A673 (cell line): Measurements from ENCODE around the gene GABARAPL2. TPM values are rescaled to one million over a fixed set of nuclear protein-coding genes. Genes with fewer than 3 reads are reported as not detected.

Experiments used
- BruUV-seq: library from RNA; stranded (reverse); fragments of 400-500 nt; replicated peaks from 2 replicates; lab custom pipeline; 2021; lab: Mats Ljungman, UMichigan
- CTCF ChIA-PET: fragments of 300-600 bp; sonication (Branson Sonifier 250); formaldehyde crosslinking; loops from one replicate; lab custom pipeline; 2022; ENCODE audit warnings: antibody characterized with exemption; lab: Charles Lee
- POLR2A ChIA-PET: fragments of 300-600 bp; sonication (Branson Sonifier 250); formaldehyde crosslinking; loops from one replicate; lab custom pipeline; 2022; ENCODE audit warnings: antibody characterized with exemption; ENCODE audit not compliant: low non-redundant PET; lab: Charles Lee
- DNase-seq: peaks from one replicate; pipeline ENCODE4 v3.0.0-alpha.2; 2015; ENCODE audit warnings: low spot score
- H3K27ac ChIP-seq: fragments of 200-600 bp; sonication (generic); 2 replicates; pipeline ENCODE4 v1.5.1; 2016; ENCODE audit warnings: mixed run types, low read depth, mild to moderate bottlenecking, mixed read lengths, antibody characterized with exemption, low read length; ENCODE audit not compliant: poor library complexity, severe bottlenecking
- H3K27me3 ChIP-seq: fragments of 200-600 bp; sonication (generic); replicated peaks from 2 replicates; pipeline ENCODE4 v1.6.1; 2017; ENCODE audit warnings: mixed run types, low read depth, mild to moderate bottlenecking, mixed read lengths, antibody characterized with exemption, low read length; ENCODE audit not compliant: insufficient read depth, poor library complexity
- H3K36me3 ChIP-seq: fragments of 200-600 bp; sonication (generic); 2 replicates; pipeline ENCODE4 v1.6.1; 2016; ENCODE audit warnings: mixed run types, mild to moderate bottlenecking, mixed read lengths, antibody characterized with exemption, low read length; ENCODE audit not compliant: insufficient read depth, poor library complexity, severe bottlenecking
- H3K4me1 ChIP-seq: fragments of 200-600 bp; sonication (generic); 2 replicates; pipeline ENCODE4 v1.6.1; 2017; ENCODE audit warnings: mixed run types, mild to moderate bottlenecking, mixed read lengths, antibody characterized with exemption, low read length; ENCODE audit not compliant: insufficient read depth, poor library complexity, severe bottlenecking
- H3K4me3 ChIP-seq: fragments of 200-600 bp; sonication (generic); 2 replicates; pipeline ENCODE4 v1.5.1; 2016; ENCODE audit warnings: low read depth, mixed run types, mild to moderate bottlenecking, mixed read lengths, low read length; ENCODE audit not compliant: poor library complexity, severe bottlenecking
- H3K9me3 ChIP-seq: fragments of 200-600 bp; sonication (generic); 2 replicates; pipeline ENCODE4 v1.6.1; 2016; ENCODE audit warnings: mixed run types, low read depth, mild to moderate bottlenecking, mixed read lengths, antibody characterized with exemption, low read length; ENCODE audit not compliant: poor library complexity, severe bottlenecking
- EZH2 ChIP-seq: fragments of 200-600 bp; sonication (generic); IDR thresholded peaks from 2 replicates; pipeline ENCODE4 v1.6.1; 2017; ENCODE audit warnings: borderline replicate concordance, low read depth, mild to moderate bottlenecking, mixed read lengths, antibody characterized with exemption, low read length; ENCODE audit not compliant: poor library complexity, severe bottlenecking
- intact Hi-C: fragments of 100-400 bp; cut with micrococcal nuclease; formaldehyde crosslinking; loops from one replicate; pipeline ENCODE4 v1.10.0; 2022; ENCODE audit not compliant: unreplicated experiment
- total RNA-seq: library from RNA; stranded (reverse); gene quantifications from 2 replicates; pipeline ENCODE4 v1.2.3, GENCODE V29; 2021
- TF ChIP-seq, protein P1 (sequence below): fragments of 300-800, 200-600 bp; sonication (generic); conservative IDR thresholded peaks from 2 replicates; pipeline ENCODE4 v1.5.1; 2017; ENCODE audit warnings: low read depth, mild to moderate bottlenecking, antibody characterized with exemption, low read length, moderate library complexity, mixed read lengths

The GABARAPL2 gene
- total RNA-seq, 1 experiment from 2014 or later = 95.4 TPM

DNA sequence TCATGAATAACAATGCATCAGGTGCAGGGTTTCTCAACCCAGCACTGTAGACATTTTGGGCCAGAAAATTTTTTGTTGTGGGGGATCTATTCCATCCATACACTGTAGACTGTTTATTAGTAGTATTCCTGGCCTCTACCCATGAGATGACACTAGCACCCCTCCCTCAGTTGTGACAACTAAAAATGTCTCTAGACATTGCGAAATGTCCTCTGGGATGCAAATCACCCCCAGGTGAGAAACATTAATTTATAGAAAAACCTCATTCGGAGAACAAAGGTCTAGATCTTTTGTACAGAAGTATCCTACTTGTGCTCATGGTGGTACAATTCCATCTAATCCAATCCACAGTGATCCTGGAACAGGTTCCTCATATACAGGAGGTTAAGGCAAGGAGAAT lies 52.6 kb downstream of the GABARAPL2 start:
- no peak for DNase-seq
- no peaks in the 10 kb centered on the region for H3K27me3 ChIP-seq
- H3K9me3 ChIP-seq = no peaks in the 10 kb centered on the region
- H3K4me3 ChIP-seq = no peak overlapping the region
- POLR2A ChIA-PET = no interaction called here
- H3K36me3 ChIP-seq = peaks cover 29% of the 10 kb centered on the region
- BruUV-seq = no TSS peak
- no peak overlapping the region for H3K27ac ChIP-seq
- CTCF ChIA-PET = interaction anchor here (0.5 kb wide), 1 partner anchor 26 kb away, joined by 3 read pairs; no protein-coding TSS in a partner anchor
- intact Hi-C loops = no loop called here
- TF ChIP-seq, protein P1, sequence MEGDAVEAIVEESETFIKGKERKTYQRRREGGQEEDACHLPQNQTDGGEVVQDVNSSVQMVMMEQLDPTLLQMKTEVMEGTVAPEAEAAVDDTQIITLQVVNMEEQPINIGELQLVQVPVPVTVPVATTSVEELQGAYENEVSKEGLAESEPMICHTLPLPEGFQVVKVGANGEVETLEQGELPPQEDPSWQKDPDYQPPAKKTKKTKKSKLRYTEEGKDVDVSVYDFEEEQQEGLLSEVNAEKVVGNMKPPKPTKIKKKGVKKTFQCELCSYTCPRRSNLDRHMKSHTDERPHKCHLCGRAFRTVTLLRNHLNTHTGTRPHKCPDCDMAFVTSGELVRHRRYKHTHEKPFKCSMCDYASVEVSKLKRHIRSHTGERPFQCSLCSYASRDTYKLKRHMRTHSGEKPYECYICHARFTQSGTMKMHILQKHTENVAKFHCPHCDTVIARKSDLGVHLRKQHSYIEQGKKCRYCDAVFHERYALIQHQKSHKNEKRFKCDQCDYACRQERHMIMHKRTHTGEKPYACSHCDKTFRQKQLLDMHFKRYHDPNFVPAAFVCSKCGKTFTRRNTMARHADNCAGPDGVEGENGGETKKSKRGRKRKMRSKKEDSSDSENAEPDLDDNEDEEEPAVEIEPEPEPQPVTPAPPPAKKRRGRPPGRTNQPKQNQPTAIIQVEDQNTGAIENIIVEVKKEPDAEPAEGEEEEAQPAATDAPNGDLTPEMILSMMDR = no peak
- TF ChIP-seq EZH2 = no peak
- H3K4me1 ChIP-seq = peaks cover 11% of the 10 kb centered on the region

- TF ChIP-seq, protein P1 = no peak
- no peak for TF ChIP-seq EZH2
- Histone ChIP-seq H3K27ac (no peak overlapping the region), H3K9me3 (no peaks in the 10 kb centered on the region), H3K4me3 (no peak overlapping the region), H3K4me1 (peaks cover 16% of the 10 kb centered on the region), H3K36me3 (peaks cover 24% of the 10 kb centered on the region), H3K27me3 (no peaks in the 10 kb centered on the region)
- no TSS peak for BruUV-seq
- ChIA-PET CTCF (interaction anchor here (1.1 kb wide), 1 partner anchor 149 kb away, joined by 4 read pairs; no protein-coding TSS in a partner anchor), POLR2A (interaction anchor here (0.7 to 1.0 kb wide), 2 partner anchors 44 to 211 kb away, joined by 3 to 6 read pairs; no protein-coding TSS in a partner anchor)
- no peak for DNase-seq
- intact Hi-C loops = loop anchor here (1.0 to 5.0 kb wide), 2 partner anchors 142 to 149 kb away; no protein-coding TSS in a partner anchor
Measured at GRCh38 chr16:75620326-75621169, 54.4 kb downstream of the GABARAPL2 start.

GRCh38 chr16:75621170-75621477 lies 54.9 kb downstream of the GABARAPL2 start:
- H3K4me1 ChIP-seq = peaks cover 16% of the 10 kb centered on the region
- H3K9me3 ChIP-seq = no peaks in the 10 kb centered on the region
- peak overlapping the region; percentile 70 for H3K4me3 ChIP-seq
- DNase-seq = peak; percentile 57
- CTCF ChIA-PET = interaction anchor here (0.5 to 1.1 kb wide), 2 partner anchors 104 to 150 kb away, joined by 3 to 4 read pairs; no protein-coding TSS in a partner anchor
- TF ChIP-seq EZH2 = no peak
- TF ChIP-seq, protein P1 = peak; percentile 67
- H3K27me3 ChIP-seq = no peaks in the 10 kb centered on the region
- POLR2A ChIA-PET = interaction anchor here (1.0 kb wide), 1 partner anchor 211 kb away, joined by 6 read pairs; no protein-coding TSS in a partner anchor
- peaks cover 24% of the 10 kb centered on the region for H3K36me3 ChIP-seq
- H3K27ac ChIP-seq = no peak overlapping the region
- no TSS peak for BruUV-seq
- intact Hi-C loops = loop anchor here (1.0 to 5.0 kb wide), 2 partner anchors 141 to 150 kb away; no protein-coding TSS in a partner anchor
